ENCODE results near the gene ACTL8.
"Not testable (repeated sequence)": the region's sequence is repeated elsewhere in the genome, so short reads cannot be mapped to it uniquely, and the experiment has no call there.

The ACTL8 gene

GRCh38 chr1:17734609-17735008, 20.5 kb upstream of the ACTL8 start:
- in situ Hi-C loops (cut with MboI; ENCODE audit: low sequenced_read_pairs) = no loop called here

GRCh38 chr1:17735348-17735747, 19.8 kb upstream of the ACTL8 start:
- in situ Hi-C loops (cut with MboI; ENCODE audit: low sequenced_read_pairs) = no loop called here

- in situ Hi-C loops (cut with MboI; ENCODE audit: low sequenced_read_pairs) = no loop called here
Observed at GRCh38 chr1:17735793-17736192, 19.3 kb upstream of the ACTL8 start.

- in situ Hi-C loops (cut with MboI; ENCODE audit: low sequenced_read_pairs) = no loop called here
Observed at GRCh38 chr1:17736625-17737024, 18.5 kb upstream of the ACTL8 start.

GRCh38 chr1:17739050-17739449, 16.1 kb upstream of the ACTL8 start:
- in situ Hi-C loops (cut with MboI; ENCODE audit: low sequenced_read_pairs) = no loop called here

GRCh38 chr1:17741052-17741451, 14.1 kb upstream of the ACTL8 start:
- in situ Hi-C loops (cut with MboI; ENCODE audit: low sequenced_read_pairs) = no loop called here

- in situ Hi-C loops (cut with MboI; ENCODE audit: low sequenced_read_pairs) = no loop called here
Observed at GRCh38 chr1:17742583-17742982, 12.6 kb upstream of the ACTL8 start.

- in situ Hi-C loops (cut with MboI; ENCODE audit: low sequenced_read_pairs) = no loop called here
Observed at GRCh38 chr1:17743008-17743647, 12.0 kb upstream of the ACTL8 start.

GRCh38 chr1:17743925-17744324, 11.2 kb upstream of the ACTL8 start:
- in situ Hi-C loops (cut with MboI; ENCODE audit: low sequenced_read_pairs) = no loop called here

- in situ Hi-C loops (cut with MboI; ENCODE audit: low sequenced_read_pairs) = no loop called here
Observed at GRCh38 chr1:17744666-17745478, 10.3 kb upstream of the ACTL8 start.

- in situ Hi-C loops (cut with MboI; ENCODE audit: low sequenced_read_pairs) = no loop called here
Observed at GRCh38 chr1:17745479-17745955, 9.6 kb upstream of the ACTL8 start.

GRCh38 chr1:17746281-17746680, 8.9 kb upstream of the ACTL8 start:
- in situ Hi-C loops (cut with MboI; ENCODE audit: low sequenced_read_pairs) = not testable (repeated sequence)

GRCh38 chr1:17746920-17747319, 8.2 kb upstream of the ACTL8 start:
- in situ Hi-C loops (cut with MboI; ENCODE audit: low sequenced_read_pairs) = no loop called here

- in situ Hi-C loops (cut with MboI; ENCODE audit: low sequenced_read_pairs) = no loop called here
Observed at GRCh38 chr1:17750333-17750732, 4.8 kb upstream of the ACTL8 start.

- in situ Hi-C loops (cut with MboI; ENCODE audit: low sequenced_read_pairs) = no loop called here
Observed at GRCh38 chr1:17752356-17752755, 2.8 kb upstream of the ACTL8 start.

GRCh38 chr1:17757426-17757825, 2.3 kb downstream of the ACTL8 start:
- in situ Hi-C loops (cut with MboI; ENCODE audit: low sequenced_read_pairs) = no loop called here

GRCh38 chr1:17759114-17759513, 4.0 kb downstream of the ACTL8 start:
- in situ Hi-C loops (cut with MboI; ENCODE audit: low sequenced_read_pairs) = no loop called here

- in situ Hi-C loops (cut with MboI; ENCODE audit: low sequenced_read_pairs) = no loop called here
Observed at GRCh38 chr1:17762313-17762712, 7.2 kb downstream of the ACTL8 start.

GRCh38 chr1:17763417-17763816, 8.3 kb downstream of the ACTL8 start:
- in situ Hi-C loops (cut with MboI; ENCODE audit: low sequenced_read_pairs) = no loop called here

- in situ Hi-C loops (cut with MboI; ENCODE audit: low sequenced_read_pairs) = no loop called here
Observed at GRCh38 chr1:17763995-17764394, 8.9 kb downstream of the ACTL8 start.

- in situ Hi-C loops (cut with MboI; ENCODE audit: low sequenced_read_pairs) = no loop called here
Observed at GRCh38 chr1:17764591-17764990, 9.5 kb downstream of the ACTL8 start.

Measured in HL-60/S4 (cell line).